HepG2 (cell line): ENCODE data around the gene SMARCAD1. TPM values are rescaled to one million over a fixed set of nuclear protein-coding genes. Genes with fewer than 3 reads are reported as not detected.
A peak's percentile ranks its signal among the peaks of the same experiment; 100 is the strongest.

ENCODE experiments used
- AGO1 ChIP-seq: fragments of 200-400 bp; formaldehyde crosslinking; IDR thresholded peaks from 2 replicates; pipeline ENCODE4 v1.6.1; 2017; ENCODE audit warnings: mild to moderate bottlenecking, low read depth, low read length, moderate library complexity; ENCODE audit not compliant: poor library complexity, severe bottlenecking
- EEA1 ChIP-seq: sonication (generic); formaldehyde crosslinking; IDR thresholded peaks from 2 replicates; pipeline ENCODE4 v1.5.1; 2020; ENCODE audit warnings: mild to moderate bottlenecking, missing genetic modification reagents, borderline replicate concordance
- FOXK2 ChIP-seq: fragments of 450-650 bp; IDR thresholded peaks from 2 replicates; pipeline ENCODE4 v1.6.1; 2016
- FOXO1 ChIP-seq: sonication (generic); formaldehyde crosslinking; IDR thresholded peaks from 2 replicates; pipeline ENCODE4 v1.4.0; 2020; ENCODE audit warnings: missing genetic modification reagents
- HOXA7 ChIP-seq: sonication (generic); formaldehyde crosslinking; IDR thresholded peaks from 2 replicates; pipeline ENCODE4 v1.8.1; 2022; ENCODE audit warnings: mild to moderate bottlenecking, missing genetic modification reagents, moderate library complexity
- KIAA2018 ChIP-seq: sonication (generic); formaldehyde crosslinking; IDR thresholded peaks from 2 replicates; pipeline ENCODE4 v1.5.0; 2020; ENCODE audit warnings: mild to moderate bottlenecking, missing genetic modification reagents, borderline replicate concordance
- TBP ChIP-seq: sonication (generic); formaldehyde crosslinking; IDR thresholded peaks from 2 replicates; pipeline ENCODE4 v1.5.0; 2020; ENCODE audit warnings: missing genetic modification reagents
- ZFP37 ChIP-seq: sonication (generic); formaldehyde crosslinking; IDR thresholded peaks from 2 replicates; pipeline ENCODE4 v1.4.0; 2020; ENCODE audit warnings: missing genetic modification reagents, borderline replicate concordance
- ZNF124 ChIP-seq: sonication (generic); formaldehyde crosslinking; IDR thresholded peaks from 2 replicates; pipeline ENCODE4 v1.4.0; 2020; ENCODE audit warnings: missing genetic modification reagents
- ZNF180 ChIP-seq: sonication (generic); formaldehyde crosslinking; IDR thresholded peaks from 2 replicates; pipeline ENCODE4 v1.4.0; 2020; ENCODE audit warnings: low read depth, missing genetic modification reagents, borderline replicate concordance
- ZNF276 ChIP-seq: sonication (generic); formaldehyde crosslinking; IDR thresholded peaks from 2 replicates; pipeline ENCODE4 v1.4.0; 2020; ENCODE audit warnings: mild to moderate bottlenecking, low read depth, missing genetic modification reagents
- ZNF570 ChIP-seq: sonication (generic); formaldehyde crosslinking; IDR thresholded peaks from 2 replicates; pipeline ENCODE4 v1.4.0; 2020; ENCODE audit warnings: mild to moderate bottlenecking, missing genetic modification reagents, borderline replicate concordance
- ZNF609 ChIP-seq: sonication (generic); formaldehyde crosslinking; IDR thresholded peaks from 2 replicates; pipeline ENCODE4 v1.4.0; 2020; ENCODE audit warnings: mild to moderate bottlenecking, missing genetic modification reagents, borderline replicate concordance
- polyA plus RNA-seq, 8 experiments: library from polyadenylated mRNA; depleted of rRNA in 3 of 8; stranded (reverse) in 7 of 8; unstranded in 1 of 8; fragments of >200 nt; fragmentation: Illumina TruSeq in 4 of 8; extraction: Trizol in 4 of 8; gene quantifications; 2 replicates each; pipeline versions ENCODE4 v1.2.1 to v1.2.3, GENCODE V29; 2011 to 2016; ENCODE audit warnings: low read depth in 4 of 8, missing spikeins in 1 of 8, mixed read lengths in 1 of 8; ENCODE audit not compliant: insufficient read depth in 1 of 8
- total RNA-seq, 5 experiments: library from RNA; depleted of rRNA; stranded (reverse); fragments of >200 nt; fragmentation: Illumina TruSeq; extraction: Trizol; gene quantifications; 2 replicates each; pipeline ENCODE4 v1.2.3, GENCODE V29; 2016; ENCODE audit warnings: low read depth in 1 of 5

Gene SMARCAD1
- total and polyA plus RNA-seq, 2 of the 13 experiments (the other 11 are each of a cell fraction or from before 2014, with no cell fraction given): 18.2 to 35.9 TPM

- peak; percentile 98 for TF ChIP-seq ZNF276 (CRISPR knock-in tag)
- peak; percentile 74 for TF ChIP-seq FOXK2
- TF ChIP-seq AGO1: peak; percentile 55
- TF ChIP-seq ZNF609: peak; percentile 53; the same call in 1 of the 2 replicates
- TF ChIP-seq EEA1 (CRISPR knock-in tag): peak; percentile 74; the same call in 1 of the 2 replicates
- TF ChIP-seq ZFP37 (CRISPR knock-in tag): 0 out of 2 replicates have a peak, but pooled peaks have one; percentile 60
- TF ChIP-seq KIAA2018 (CRISPR knock-in tag): no peak
- TF ChIP-seq FOXO1 (CRISPR knock-in tag): 0 out of 2 replicates have a peak, but pooled peaks have one; percentile 40
- TF ChIP-seq HOXA7 (CRISPR knock-in tag): no peak
- TF ChIP-seq ZNF570 (CRISPR knock-in tag): 0 out of 2 replicates have a peak, but pooled peaks have one; percentile 49
- TF ChIP-seq TBP (CRISPR knock-in tag): no peak
- TF ChIP-seq ZNF180 (CRISPR knock-in tag): no peak
- TF ChIP-seq ZNF124 (CRISPR knock-in tag): peak; percentile 83; the same call in 1 of the 2 replicates
Measured at GRCh38 chr4:94207469-94208224, at the start of gene SMARCAD1 (continued).
